Upper lobe of left lung (tissue), 6 donors: ENCODE results near the gene CETN2. TPM values are rescaled to one million over a fixed set of nuclear protein-coding genes. Genes with fewer than 3 reads are reported as not detected.

Experiments used
- ATAC-seq, 2 donors: fragments of 200-7000 bp; cut with Tn5 transposase; one replicate each; pipeline ENCODE4 v1.9.1; 2022; ENCODE audit warnings: mild to moderate bottlenecking in 2 of 2, moderate library complexity in 2 of 2; ENCODE audit not compliant: low FRiP score in 2 of 2
- DNase-seq, 2 donors: peaks; one replicate each; pipeline ENCODE4 v3.0.0-alpha.2; 2019 to 2020
- H3K27ac ChIP-seq, 4 donors: fragments of 200-600 bp; sonication (generic); one replicate each; pipeline ENCODE4 v1.5.1; 2016 to 2019
- H3K27me3 ChIP-seq, 4 donors: fragments of 200-600 bp; sonication (generic); one replicate each; pipeline ENCODE4 v1.5.1; 2017 to 2019
- H3K36me3 ChIP-seq, 4 donors: fragments of 200-600 bp; sonication (generic); one replicate each; pipeline ENCODE4 v1.5.1; 2016 to 2019
- H3K4me1 ChIP-seq, 4 donors: fragments of 200-600 bp; sonication (generic); one replicate each; pipeline ENCODE4 v1.5.1; 2018 to 2019
- H3K4me3 ChIP-seq, 4 donors: fragments of 200-600 bp; sonication (generic); one replicate each; pipeline ENCODE4 v1.5.1; 2017 to 2019; ENCODE audit warnings: mild to moderate bottlenecking in 2 of 4, moderate library complexity in 1 of 4
- H3K9me3 ChIP-seq, 4 donors: fragments of 200-600 bp; sonication (generic); one replicate each; pipeline ENCODE4 v1.5.1; 2018 to 2019
- CTCF ChIP-seq, 6 experiments: fragments of 450-650 bp in 4 of 6; fragments of 200-600 bp in 2 of 6; sonication (generic) in 2 of 6; IDR thresholded peaks; one replicate each; pipeline ENCODE4 v1.5.1; 2016 to 2019; ENCODE audit warnings: antibody characterized with exemption in 6 of 6
- EP300 ChIP-seq, 4 donors: sonication (generic); formaldehyde crosslinking; IDR thresholded peaks; one replicate each; pipeline ENCODE4 v1.5.1; 2017; ENCODE audit warnings: antibody characterized with exemption in 4 of 4, control low read depth in 2 of 4
- POLR2A ChIP-seq, 4 donors: fragments of 450-650 bp; IDR thresholded peaks; one replicate each; pipeline ENCODE4 v1.5.1; 2016 to 2017; ENCODE audit warnings: antibody characterized with exemption in 4 of 4, mild to moderate bottlenecking in 2 of 4
- POLR2AphosphoS5 ChIP-seq, 2 donors: sonication (generic); formaldehyde crosslinking; IDR thresholded peaks; one replicate each; pipeline ENCODE4 v1.5.1; 2017; ENCODE audit warnings: antibody characterized with exemption in 2 of 2
- WGBS, 2 donors: methylation state at CpG; one replicate each; pipeline ENCODE4 v1.1.5; 2017 to 2018; 5-methylcytosine and 5-hydroxymethylcytosine counted together
- total RNA-seq, 6 donors: library from RNA; depleted of rRNA in 4 of 6; stranded (reverse); fragments of >200 nt in 4 of 6; gene quantifications; one replicate each; pipeline versions ENCODE4 v1.1.0 to v1.2.1, GENCODE V29; 2016 to 2021
- donor health status: DM: no; HTN: no; CAD: no; lungs with moderate emphysema.
- donor health status: DM: no; HTN: yes; CAD: no; lungs with severe emphysema.

CETN2 gene
- total RNA-seq, 6 donors from 2014 or later = 21.1 to 89.4 (median 32.5) TPM

- H3K4me1 ChIP-seq = no peaks in the 10 kb centered on the region
- H3K27ac ChIP-seq = no peak overlapping the region
- WGBS, 2 donors = 88 to 92% methylated on average over 6 of the region's 6 CpGs
- H3K9me3 ChIP-seq = no peaks in the 10 kb centered on the region
- H3K27me3 ChIP-seq = no peaks in the 10 kb centered on the region
- ATAC-seq (no peak), DNase-seq (no peak)
- TF ChIP-seq POLR2A (IDR thresholded peaks at IDR 0.05) (no peak), POLR2AphosphoS5 (IDR thresholded peaks at IDR 0.05) (no peak), CTCF (IDR thresholded peaks at IDR 0.05) (no peak), EP300 (IDR thresholded peaks at IDR 0.05) (no peak)
- H3K36me3 ChIP-seq = peaks cover 0 to 51% (median 18%) of the 10 kb centered on the region in 4 donors
- no peak overlapping the region for H3K4me3 ChIP-seq
These were observed 31.3 kb upstream of the CETN2 start for GRCh38 chrX:152861826-152862225.

GRCh38 chrX:152861116-152861515, 30.6 kb upstream of the CETN2 start:
- TF ChIP-seq EP300 (IDR thresholded peaks at IDR 0.05) (no peak), CTCF (IDR thresholded peaks at IDR 0.05) (no peak), POLR2A (IDR thresholded peaks at IDR 0.05) (no peak), POLR2AphosphoS5 (IDR thresholded peaks at IDR 0.05) (no peak)
- DNase-seq = no peak
- ATAC-seq = no peak

GRCh38 chrX:152853986-152854385, 23.4 kb upstream of the CETN2 start:
- Histone ChIP-seq H3K27me3 (no peaks in the 10 kb centered on the region), H3K4me3 (no peak overlapping the region), H3K4me1 (no peaks in the 10 kb centered on the region), H3K9me3 (no peaks in the 10 kb centered on the region), H3K36me3 (peaks cover 0 to 29% (median 7%) of the 10 kb centered on the region in 4 donors), H3K27ac (no peak overlapping the region)
- 91 to 96% methylated on average over 7 of the region's 7 CpGs for WGBS, 2 donors
- no peak for DNase-seq
- TF ChIP-seq POLR2AphosphoS5 (IDR thresholded peaks at IDR 0.05) = no peak
- no peak for TF ChIP-seq EP300 (IDR thresholded peaks at IDR 0.05)
- no peak for TF ChIP-seq CTCF (IDR thresholded peaks at IDR 0.05)
- TF ChIP-seq POLR2A (IDR thresholded peaks at IDR 0.05) = no peak
- no peak for ATAC-seq

More at GRCh38 chrX:152861116-152861515, 30.6 kb upstream of the CETN2 start:
- Histone ChIP-seq H3K27me3 (no peaks in the 10 kb centered on the region), H3K4me3 (no peak overlapping the region), H3K36me3 (peaks cover 0 to 44% (median 16%) of the 10 kb centered on the region in 4 donors), H3K9me3 (no peaks in the 10 kb centered on the region), H3K4me1 (no peaks in the 10 kb centered on the region), H3K27ac (no peak overlapping the region)
- 83 to 84% methylated on average over 3 of the region's 3 CpGs for WGBS, 2 donors

- no peaks in the 10 kb centered on the region for H3K4me1 ChIP-seq
- peaks cover 0 to 27% (median 3%) of the 10 kb centered on the region in 4 donors for H3K36me3 ChIP-seq
- 74 to 94% methylated on average over 2 of the region's 2 CpGs for WGBS, 2 donors
- TF ChIP-seq POLR2AphosphoS5 (IDR thresholded peaks at IDR 0.05) = no peak
- no peak for TF ChIP-seq POLR2A (IDR thresholded peaks at IDR 0.05)
- TF ChIP-seq CTCF (IDR thresholded peaks at IDR 0.05) = no peak
- ATAC-seq (no peak), DNase-seq (no peak)
- H3K9me3 ChIP-seq = no peaks in the 10 kb centered on the region
- no peaks in the 10 kb centered on the region for H3K27me3 ChIP-seq
- no peak overlapping the region for H3K27ac ChIP-seq
- H3K4me3 ChIP-seq = no peak overlapping the region
These were observed 19.9 kb upstream of the CETN2 start for GRCh38 chrX:152850465-152850864.

- no peak for TF ChIP-seq POLR2A (IDR thresholded peaks at IDR 0.05)
- ATAC-seq (no peak), DNase-seq (no peak)
- Histone ChIP-seq H3K27me3 (no peaks in the 10 kb centered on the region), H3K36me3 (peaks cover 0 to 20% (median 3%) of the 10 kb centered on the region in 4 donors), H3K4me1 (no peaks in the 10 kb centered on the region), H3K27ac (no peak overlapping the region), H3K9me3 (no peaks in the 10 kb centered on the region), H3K4me3 (no peak overlapping the region)
- WGBS, 2 donors = 69 to 84% methylated on average over 6 of the region's 6 CpGs
These were observed 16.7 kb upstream of the CETN2 start for GRCh38 chrX:152847281-152847680.
